ENCODE results near the gene CELA2A. TPM values are rescaled to one million over a fixed set of nuclear protein-coding genes. Genes with fewer than 3 reads are reported as not detected.

Gene CELA2A
- total and polyA plus RNA-seq, 7 donors: 0.10 to 2.1 TPM; not detected in 5

DNA sequence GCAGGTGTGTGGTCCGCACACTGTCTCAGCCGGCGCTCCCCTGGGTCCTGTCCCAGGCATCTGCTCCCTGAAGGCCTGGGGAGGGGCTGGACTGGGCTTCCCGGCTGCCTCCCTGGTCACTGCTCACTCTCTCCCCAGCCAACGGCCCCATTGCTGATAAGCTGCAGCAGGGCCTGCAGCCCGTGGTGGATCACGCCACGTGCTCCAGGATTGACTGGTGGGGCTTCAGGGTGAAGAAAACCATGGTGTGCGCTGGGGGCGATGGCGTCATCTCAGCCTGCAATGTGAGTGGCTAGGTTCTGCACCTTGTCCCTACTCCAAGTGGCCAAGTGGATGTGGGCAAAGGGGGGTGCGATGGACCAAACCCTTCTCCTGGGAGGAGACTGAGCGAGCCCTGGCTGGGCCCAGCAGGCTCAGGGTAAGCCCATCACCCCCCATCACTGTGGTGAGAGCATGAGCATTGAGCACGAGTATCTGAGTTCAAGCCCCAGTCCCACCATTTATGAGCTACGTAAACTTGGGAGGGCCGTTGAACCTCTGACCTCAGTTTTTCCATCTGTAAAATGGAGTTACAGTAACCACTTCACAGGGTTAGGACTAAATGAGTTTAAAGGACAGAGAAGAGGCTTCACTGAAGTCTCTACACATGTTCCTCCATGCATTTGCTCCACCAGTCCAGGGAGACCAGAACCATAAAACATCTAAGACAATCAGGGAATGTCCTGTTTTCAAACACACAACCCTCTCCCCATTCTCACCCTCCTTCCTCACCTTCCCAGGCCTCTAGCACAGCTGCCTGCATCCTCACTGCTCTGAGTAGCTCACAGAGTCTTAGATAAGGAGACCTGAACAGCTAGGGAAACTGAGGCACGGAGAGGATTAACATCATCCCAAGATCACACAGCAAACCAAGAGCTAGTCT, 11.8 kb upstream of the CELA2A start:
- Histone ChIP-seq H3K4me1 (no peaks in the 10 kb centered on the region), H3K4me3 (no peak overlapping the region), H3K27ac (no peak overlapping the region), H3K27me3 (ENCODE audit: insufficient read depth in 3 of 3, low read length in 2 of 3) (peaks cover 0 to 3% (median 3%) of the 10 kb centered on the region in 3 donors), H3K9me3 (no peaks in the 10 kb centered on the region), H3K36me3 (ENCODE audit: insufficient read depth in 1 of 2, low read depth in 1 of 2) (no peaks in the 10 kb centered on the region)
- intact Hi-C loops (cut with DNase I): no loop called here
- TF ChIP-seq, protein P1, sequence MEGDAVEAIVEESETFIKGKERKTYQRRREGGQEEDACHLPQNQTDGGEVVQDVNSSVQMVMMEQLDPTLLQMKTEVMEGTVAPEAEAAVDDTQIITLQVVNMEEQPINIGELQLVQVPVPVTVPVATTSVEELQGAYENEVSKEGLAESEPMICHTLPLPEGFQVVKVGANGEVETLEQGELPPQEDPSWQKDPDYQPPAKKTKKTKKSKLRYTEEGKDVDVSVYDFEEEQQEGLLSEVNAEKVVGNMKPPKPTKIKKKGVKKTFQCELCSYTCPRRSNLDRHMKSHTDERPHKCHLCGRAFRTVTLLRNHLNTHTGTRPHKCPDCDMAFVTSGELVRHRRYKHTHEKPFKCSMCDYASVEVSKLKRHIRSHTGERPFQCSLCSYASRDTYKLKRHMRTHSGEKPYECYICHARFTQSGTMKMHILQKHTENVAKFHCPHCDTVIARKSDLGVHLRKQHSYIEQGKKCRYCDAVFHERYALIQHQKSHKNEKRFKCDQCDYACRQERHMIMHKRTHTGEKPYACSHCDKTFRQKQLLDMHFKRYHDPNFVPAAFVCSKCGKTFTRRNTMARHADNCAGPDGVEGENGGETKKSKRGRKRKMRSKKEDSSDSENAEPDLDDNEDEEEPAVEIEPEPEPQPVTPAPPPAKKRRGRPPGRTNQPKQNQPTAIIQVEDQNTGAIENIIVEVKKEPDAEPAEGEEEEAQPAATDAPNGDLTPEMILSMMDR (IDR thresholded peaks at IDR 0.05): no peak
- 71 to 78% (median 72%) methylated on average over 17 of the region's 17 CpGs for WGBS, 3 donors
- ATAC-seq (no peak), DNase-seq (no peak)

DNA sequence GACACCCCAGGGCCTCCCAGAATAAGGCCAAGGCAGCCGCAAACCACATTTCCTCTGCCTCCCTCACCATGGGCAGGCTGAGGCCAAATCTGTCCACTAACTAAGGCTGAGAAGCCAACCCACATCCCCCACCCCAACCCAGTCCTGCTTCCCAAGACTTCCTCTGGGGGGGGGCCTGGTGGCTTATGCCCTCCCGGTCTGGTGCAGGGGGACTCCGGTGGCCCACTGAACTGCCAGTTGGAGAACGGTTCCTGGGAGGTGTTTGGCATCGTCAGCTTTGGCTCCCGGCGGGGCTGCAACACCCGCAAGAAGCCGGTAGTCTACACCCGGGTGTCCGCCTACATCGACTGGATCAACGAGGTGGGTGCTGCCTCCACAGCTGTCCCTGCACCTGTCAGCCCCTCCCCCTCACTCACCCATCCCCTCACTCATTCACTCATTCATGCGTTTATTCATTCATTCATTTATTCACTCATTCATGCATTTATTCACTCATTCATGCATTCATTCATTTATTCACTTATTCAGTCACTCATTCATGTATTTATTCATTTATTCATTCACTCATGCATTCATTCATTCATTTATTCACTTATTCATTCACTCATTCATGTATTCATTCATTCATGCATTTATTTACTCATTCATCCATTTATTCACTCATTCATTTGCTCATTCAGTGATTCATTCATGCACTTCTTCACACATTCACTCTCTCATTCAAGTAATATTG, 11.0 kb upstream of the CELA2A start:
- ATAC-seq: no peak
- no peak for DNase-seq
- H3K4me3 ChIP-seq: no peak overlapping the region
- intact Hi-C loops (cut with DNase I): no loop called here
- no peaks in the 10 kb centered on the region for H3K4me1 ChIP-seq
- TF ChIP-seq, protein P1 (IDR thresholded peaks at IDR 0.05): no peak
- H3K9me3 ChIP-seq: no peaks in the 10 kb centered on the region
- H3K27me3 ChIP-seq (ENCODE audit: insufficient read depth in 3 of 3, low read length in 2 of 3): peaks cover 0 to 3% (median 3%) of the 10 kb centered on the region in 3 donors
- H3K36me3 ChIP-seq (ENCODE audit: insufficient read depth in 1 of 2, low read depth in 1 of 2): no peaks in the 10 kb centered on the region
- H3K27ac ChIP-seq: no peak overlapping the region
- WGBS, 3 donors: 72 to 79% (median 76%) methylated on average over 14 of the region's 14 CpGs

DNA sequence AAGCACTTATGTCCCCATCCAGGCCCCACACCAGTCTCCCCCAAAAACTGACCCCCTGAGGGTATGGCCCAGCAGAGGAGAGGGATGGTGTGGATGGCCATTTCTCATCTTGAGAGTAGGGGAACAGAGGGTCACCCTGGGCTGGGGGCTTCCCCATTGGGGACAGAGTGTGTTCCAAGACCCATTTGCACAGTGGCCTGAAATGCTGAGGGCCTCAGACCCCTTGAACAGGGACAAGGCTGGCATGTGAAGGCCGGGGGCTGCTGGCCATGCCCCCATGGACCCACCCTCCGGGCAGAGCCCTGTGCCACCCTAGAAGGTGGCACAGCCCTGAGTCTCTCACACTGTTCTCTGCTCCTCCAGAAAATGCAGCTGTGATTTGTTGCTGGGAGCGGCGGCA, 10.3 kb upstream of the CELA2A start:
- no peaks in the 10 kb centered on the region for H3K9me3 ChIP-seq
- no peak overlapping the region for H3K4me3 ChIP-seq
- H3K4me1 ChIP-seq: no peaks in the 10 kb centered on the region
- peaks cover 0 to 3% (median 3%) of the 10 kb centered on the region in 3 donors for H3K27me3 ChIP-seq (ENCODE audit: insufficient read depth in 3 of 3, low read length in 2 of 3)
- TF ChIP-seq, protein P1 (IDR thresholded peaks at IDR 0.05): no peak
- H3K36me3 ChIP-seq (ENCODE audit: insufficient read depth in 1 of 2, low read depth in 1 of 2): no peaks in the 10 kb centered on the region
- ATAC-seq (no peak), DNase-seq (no peak)
- H3K27ac ChIP-seq: no peak overlapping the region
- 78 to 87% (median 80%) methylated on average over 4 of the region's 4 CpGs for WGBS, 3 donors
- intact Hi-C loops (cut with DNase I): no loop called here

DNA sequence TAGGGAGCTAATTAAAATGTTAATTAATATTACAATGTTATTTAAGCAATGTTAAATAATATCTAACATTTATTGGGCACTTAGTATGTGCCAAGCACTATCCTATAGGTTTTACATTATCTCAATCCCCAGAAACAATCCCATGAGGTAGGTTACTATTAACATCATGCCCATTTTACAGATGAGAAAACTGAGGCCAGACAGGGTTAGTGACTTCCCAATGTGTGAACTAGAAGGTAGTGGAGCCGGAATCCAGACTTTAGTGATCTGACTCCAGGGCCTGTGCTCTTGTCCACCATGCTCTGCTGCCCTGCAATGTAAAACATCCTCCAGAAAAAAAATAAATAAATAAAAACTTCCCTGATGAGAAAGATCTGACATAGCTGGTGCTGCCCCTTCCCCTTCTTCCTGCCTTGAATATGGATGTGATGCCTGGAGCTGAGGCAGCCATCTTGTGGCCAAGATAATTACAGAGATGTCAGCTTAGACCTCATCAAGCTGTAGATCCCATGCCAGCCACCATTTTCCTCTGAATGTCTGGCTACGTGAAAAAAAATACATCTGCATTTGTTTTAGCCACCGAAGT, 7.6 kb upstream of the CELA2A start:
- TF ChIP-seq, protein P1 (IDR thresholded peaks at IDR 0.05): no peak
- H3K9me3 ChIP-seq: no peaks in the 10 kb centered on the region
- H3K36me3 ChIP-seq (ENCODE audit: insufficient read depth in 1 of 2, low read depth in 1 of 2): no peaks in the 10 kb centered on the region
- intact Hi-C loops (cut with DNase I): no loop called here
- no peak overlapping the region for H3K27ac ChIP-seq
- ATAC-seq: no peak
- no peaks in the 10 kb centered on the region for H3K4me1 ChIP-seq
- no peak overlapping the region for H3K4me3 ChIP-seq
- DNase-seq: no peak
- WGBS, 3 donors: 80 to 90% (median 81%) methylated on average over 3 of the region's 3 CpGs
- peaks cover 0 to 3% (median 3%) of the 10 kb centered on the region in 3 donors for H3K27me3 ChIP-seq (ENCODE audit: insufficient read depth in 3 of 3, low read length in 2 of 3)
